SH-SY5Y (cell line): ENCODE results near the gene WSB1.

Source experiments
- GATA2 ChIP-seq: IDR thresholded peaks from 2 replicates; pipeline ENCODE4 v1.6.1; 2011; ENCODE audit warnings: mild to moderate bottlenecking, low read depth, low read length
- GATA3 ChIP-seq: IDR thresholded peaks from 2 replicates; pipeline ENCODE4 v1.6.1; 2011; ENCODE audit warnings: low read depth, mild to moderate bottlenecking, low read length, moderate library complexity

DNA sequence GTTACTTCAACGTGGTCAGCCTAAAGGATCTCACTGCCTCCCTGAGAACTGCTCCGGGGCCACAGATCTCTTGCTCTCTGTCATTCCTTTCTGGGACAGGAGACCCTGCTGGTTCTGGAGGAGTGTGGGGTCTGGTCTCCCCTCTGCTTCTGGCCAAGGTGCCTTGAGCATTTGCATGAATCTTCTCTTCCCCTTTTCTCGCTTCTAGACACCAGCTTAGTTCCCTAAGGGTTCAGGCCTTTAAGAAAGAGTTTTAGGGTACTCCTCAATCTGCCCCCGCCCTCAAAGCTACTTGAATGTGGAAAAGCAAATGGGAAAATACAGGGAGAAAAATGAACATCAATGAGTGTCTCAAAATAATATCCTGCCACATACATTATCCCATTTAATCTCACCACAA, 48.1 kb downstream of the WSB1 start:
- TF ChIP-seq GATA2: no peak
- TF ChIP-seq GATA3: no peak
